ENCODE measurements around the gene MERTK. TPM values are rescaled to one million over a fixed set of nuclear protein-coding genes. Genes with fewer than 3 reads are reported as not detected.

MERTK gene
- total and polyA plus RNA-seq, 10 of the 15 experiments (the other 5 are each of a cell fraction or from before 2014, with no cell fraction given): 0.13 to 30.6 (median 0.50) TPM

- SMC1A ChIA-PET (ENCODE audit: uncharacterized antibody, unreplicated experiment): no interaction called here
- TF ChIP-seq TARDBP (IDR thresholded peaks at IDR 0.05; ENCODE audit: borderline replicate concordance): no peak
- TF ChIP-seq SKIL (IDR thresholded peaks at IDR 0.05; ENCODE audit: low read depth, poor library complexity, severe bottlenecking): no peak
- TF ChIP-seq BRCA1 (IDR thresholded peaks at IDR 0.05; ENCODE audit: low read depth, low read length): no peak
- no peak for TF ChIP-seq SP1 (IDR thresholded peaks at IDR 0.05; ENCODE audit: low read depth, low read length)
- no peak for TF ChIP-seq MYC (IDR thresholded peaks at IDR 0.05; ENCODE audit: insufficient read depth, insufficient read length, insufficient replicate concordance, low read length, severe bottlenecking)
- no peak for TF ChIP-seq MXI1 (IDR thresholded peaks at IDR 0.05; ENCODE audit: low read depth, low read length)
- TF ChIP-seq MYB (IDR thresholded peaks at IDR 0.05; ENCODE audit: borderline replicate concordance, low read depth, low read length): no peak
- no peak for TF ChIP-seq RAD51 (IDR thresholded peaks at IDR 0.05)
- no peak for TF ChIP-seq MAX (IDR thresholded peaks at IDR 0.05; ENCODE audit: low read depth, low read length)
- no peak for TF ChIP-seq MTA3 (IDR thresholded peaks at IDR 0.05; ENCODE audit: borderline replicate concordance, low read length)
- no peak for TF ChIP-seq E4F1 (IDR thresholded peaks at IDR 0.05; ENCODE audit: borderline replicate concordance, partially characterized antibody)
- TF ChIP-seq FOXM1 (IDR thresholded peaks at IDR 0.05; ENCODE audit: low read depth, low read length): no peak
- TF ChIP-seq YY1 (IDR thresholded peaks at IDR 0.05; ENCODE audit: low read depth, low read length): no peak
- no peak for TF ChIP-seq SMAD1 (IDR thresholded peaks at IDR 0.05; ENCODE audit: low read depth, partially characterized antibody)
- TF ChIP-seq USF1 (IDR thresholded peaks at IDR 0.05; ENCODE audit: borderline replicate concordance, extremely low read length, insufficient read depth, low read depth, low read length): no peak
- no peak for TF ChIP-seq NR2C2 (IDR thresholded peaks at IDR 0.05; ENCODE audit: borderline replicate concordance, control insufficient read depth, insufficient read length, low read depth)
- TF ChIP-seq IRF4 (IDR thresholded peaks at IDR 0.05; ENCODE audit: low read depth, low read length): no peak
Measured at GRCh38 chr2:111932841-111933291, 34.5 kb downstream of the MERTK start.

More at GRCh38 chr2:111932841-111933291, 34.5 kb downstream of the MERTK start:
- RAD21 ChIA-PET (ENCODE audit: unreplicated experiment): no interaction called here
- no TSS peak for BruUV-seq (replicated peaks)
- Histone ChIP-seq H3K4me3 (no peak overlapping the region), H3K4me1 (ENCODE audit: control insufficient read depth, insufficient read depth, low read length) (no peaks in the 10 kb centered on the region), H3K79me2 (ENCODE audit: control insufficient read depth, insufficient read depth, low read length) (no peaks in the 10 kb centered on the region), H3K27me3 (replicated peaks in 1 of 2; ENCODE audit: control insufficient read depth in 2 of 2, insufficient read depth in 2 of 2, low read length in 1 of 2) (no peaks in the 10 kb centered on the region), H3K36me3 (ENCODE audit: control insufficient read depth in 2 of 2, insufficient read depth in 2 of 2, low read length in 1 of 2) (no peaks in the 10 kb centered on the region), H3K27ac (ENCODE audit: control insufficient read depth, insufficient read depth) (no peak overlapping the region), H3K9ac (ENCODE audit: control insufficient read depth, insufficient read depth, low read length) (no peak overlapping the region), H3K4me2 (ENCODE audit: control insufficient read depth, insufficient read depth) (no peak overlapping the region), H2AFZ (ENCODE audit: control insufficient read depth, low read depth, low read length) (no peak overlapping the region), H3K9me3 (replicated peaks; ENCODE audit: control insufficient read depth, insufficient read depth, low read length) (no peaks in the 10 kb centered on the region), H4K20me1 (ENCODE audit: control insufficient read depth, insufficient read depth) (no peaks in the 10 kb centered on the region)
- DNase-seq (ENCODE audit: low read depth, low spot score) (no peak), FAIRE-seq (no peak), ATAC-seq (no peak)
- in situ Hi-C loops (cut with MboI) (no loop called here), intact Hi-C loops (cut with micrococcal nuclease; ENCODE audit: unreplicated experiment) (no loop called here)
- POLR2A ChIA-PET: no interaction called here
- CTCF ChIA-PET: interaction anchor here (1.8 kb wide), 1 partner anchor 14 kb away, joined by 4 read pairs; no protein-coding TSS in a partner anchor
- 60% methylated on average over 4 of the region's 4 CpGs for WGBS (ENCODE audit: insufficient coverage, insufficient replicate concordance, low lambda C conversion rate, missing lambda C conversion rate)

All from GM12878 (cell line).